Stimulated activated CD4-positive, alpha-beta T cell treated with anti-CD3 and anti-CD28 coated beads, Interleukin-15, amount 100 ng/mL, for 24 hours (primary cell): Measurements from ENCODE around the gene CPNE4.

ENCODE experiments used
- DNase-seq: peaks from one replicate; pipeline ENCODE4 v3.0.0-alpha.2; 2020

CPNE4 gene

DNA sequence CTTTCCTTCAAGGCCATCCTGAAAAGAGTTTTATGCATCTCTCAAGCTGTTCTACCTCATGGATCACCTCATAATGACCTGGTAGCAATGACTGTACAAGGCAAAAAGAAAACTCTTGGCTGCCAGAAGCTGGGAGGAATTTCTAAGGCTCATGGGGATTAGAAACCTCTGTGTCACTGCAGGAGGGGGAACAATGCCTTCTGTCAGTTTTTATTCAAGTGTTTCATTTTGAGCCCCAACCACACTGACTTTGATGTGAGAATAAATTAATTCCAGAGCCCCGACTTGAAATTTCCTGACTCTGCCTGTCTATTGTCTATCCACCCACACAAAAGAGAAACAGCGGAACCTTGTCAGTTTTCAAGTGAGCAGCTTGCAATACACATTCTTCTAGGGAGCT lies 473.3 kb downstream of the CPNE4 start:
- DNase-seq: no peak

DNA sequence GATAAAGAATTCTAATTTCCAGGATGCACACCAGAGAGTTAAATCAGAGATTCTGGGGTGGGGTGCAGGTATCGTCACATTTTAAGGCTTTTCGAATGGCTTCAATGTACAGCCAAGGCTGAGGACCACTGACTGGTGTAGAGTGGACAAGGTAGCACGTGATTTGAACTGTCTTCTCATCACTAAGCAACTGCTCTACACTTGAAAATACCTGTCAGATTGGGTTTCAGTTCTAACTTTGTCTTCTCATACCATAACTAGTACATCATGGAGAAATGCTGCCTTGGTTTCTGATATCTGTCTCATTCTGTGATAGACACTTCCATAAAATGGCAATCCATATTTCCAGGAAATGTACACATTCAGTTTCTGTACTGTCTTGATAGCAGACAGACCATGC lies 474.0 kb downstream of the CPNE4 start:
- no peak for DNase-seq

DNA sequence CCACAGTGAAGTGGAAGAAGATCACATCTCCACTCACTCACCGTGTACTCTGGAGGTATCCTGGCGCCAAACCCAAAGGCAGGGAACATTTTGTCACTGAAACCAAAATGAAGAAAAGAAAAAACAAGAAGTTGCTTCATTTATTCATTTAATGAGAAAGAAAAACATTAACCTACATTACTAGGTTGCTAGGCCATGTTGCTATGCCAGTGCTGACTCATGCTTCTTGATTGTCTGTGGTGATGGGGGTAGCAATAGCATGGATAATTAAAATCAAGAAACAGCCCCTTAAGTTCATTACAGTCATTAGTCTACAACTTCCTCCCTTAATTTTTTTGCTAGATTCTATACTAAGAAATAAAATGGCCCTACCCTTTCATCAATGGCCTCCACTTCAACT lies 479.4 kb downstream of the CPNE4 start:
- DNase-seq: no peak

DNA sequence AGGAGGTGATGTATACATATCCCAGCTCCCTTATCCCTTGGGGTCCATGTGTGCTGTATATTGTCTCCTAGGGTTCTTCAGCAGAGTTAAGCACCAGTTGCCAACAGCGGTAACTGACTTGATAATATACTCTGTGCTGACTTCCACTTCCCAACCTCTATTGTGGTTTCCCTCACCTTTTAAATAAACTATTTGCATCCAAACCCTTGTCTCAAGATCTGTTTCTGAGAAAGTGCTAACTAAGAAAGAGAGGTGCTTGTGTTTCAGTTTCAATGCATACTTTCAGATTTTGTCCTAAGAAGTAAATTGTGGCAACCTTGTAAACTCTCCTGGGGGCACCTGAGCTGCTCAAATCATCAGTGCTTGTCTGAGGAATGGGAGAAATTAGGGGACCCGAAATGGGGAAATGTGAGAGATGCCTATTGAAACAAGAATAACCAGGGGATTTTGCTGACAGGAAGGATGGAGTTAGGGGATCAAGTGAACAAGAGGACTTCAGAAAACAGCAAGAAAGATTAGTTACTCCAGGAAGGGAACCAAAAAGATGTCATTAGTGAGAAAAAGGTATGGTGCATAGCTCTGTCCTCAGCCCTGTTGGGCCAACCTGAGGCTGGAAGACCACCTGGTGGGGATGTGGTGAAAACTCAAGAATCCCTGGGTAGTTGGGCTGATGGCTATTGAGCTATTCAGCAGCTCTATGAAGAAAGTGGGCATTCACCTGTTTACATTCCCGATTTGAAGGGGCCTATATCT lies 481.1 kb downstream of the CPNE4 start:
- no peak for DNase-seq

DNA sequence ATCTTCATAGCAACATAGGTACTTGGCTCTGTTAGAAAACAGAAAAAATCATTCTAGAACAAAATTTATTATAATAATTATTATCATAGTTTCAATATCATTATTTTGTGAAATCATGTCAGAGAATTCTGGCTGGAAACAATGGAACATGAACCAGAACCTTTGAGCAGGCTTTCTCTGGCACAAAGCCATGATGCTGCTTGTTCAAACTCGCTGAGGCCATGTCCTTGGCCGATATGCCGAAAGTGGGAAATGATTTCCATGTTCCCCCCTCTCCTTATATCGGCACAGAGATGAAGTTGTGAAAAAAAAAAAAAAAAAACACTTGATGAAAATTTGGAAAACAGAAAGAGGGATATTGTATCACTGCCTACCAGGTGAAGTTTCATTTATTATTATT lies 483.1 kb downstream of the CPNE4 start:
- DNase-seq: no peak

DNA sequence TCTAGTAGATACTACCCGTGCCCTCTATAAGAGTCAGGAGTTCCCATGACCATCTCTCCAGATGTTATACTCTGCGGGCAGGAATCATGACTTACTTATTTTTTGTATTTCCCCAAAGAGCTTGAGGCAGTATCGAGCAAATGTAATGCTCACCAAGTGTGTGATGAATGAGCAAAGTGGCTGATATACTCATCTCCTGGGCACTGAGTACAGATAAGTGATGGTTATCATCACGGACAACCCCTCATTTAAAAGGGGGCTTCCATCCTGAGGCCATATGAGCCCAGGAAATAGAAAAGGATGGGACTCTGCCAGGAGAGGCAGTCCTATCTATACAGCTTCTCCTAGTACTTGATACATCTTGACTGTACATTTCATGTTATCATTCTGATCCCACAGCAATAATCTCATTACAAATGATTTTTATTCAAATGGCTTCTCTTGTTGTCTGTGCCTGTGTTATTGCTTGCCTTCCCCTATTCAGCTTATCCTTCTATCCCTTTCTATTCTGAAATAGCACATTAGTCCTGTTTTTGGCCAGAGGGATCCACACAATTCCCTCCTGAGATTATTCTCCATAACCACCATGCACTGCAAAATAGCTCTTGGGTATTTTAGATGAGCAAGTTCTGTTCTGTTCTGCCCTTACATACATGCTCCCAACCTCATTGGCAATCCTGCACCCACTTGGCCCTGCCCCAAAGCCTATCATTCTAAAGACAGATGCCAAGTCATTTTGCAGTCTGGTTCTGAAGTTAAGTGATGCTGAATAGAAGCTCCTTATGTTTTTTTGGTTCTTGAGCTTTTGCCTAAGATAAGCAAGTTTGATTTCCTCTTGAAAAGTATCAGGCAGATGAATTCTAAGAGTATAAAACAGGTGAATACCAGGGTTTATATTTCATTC lies 484.0 kb downstream of the CPNE4 start:
- DNase-seq: no peak

DNA sequence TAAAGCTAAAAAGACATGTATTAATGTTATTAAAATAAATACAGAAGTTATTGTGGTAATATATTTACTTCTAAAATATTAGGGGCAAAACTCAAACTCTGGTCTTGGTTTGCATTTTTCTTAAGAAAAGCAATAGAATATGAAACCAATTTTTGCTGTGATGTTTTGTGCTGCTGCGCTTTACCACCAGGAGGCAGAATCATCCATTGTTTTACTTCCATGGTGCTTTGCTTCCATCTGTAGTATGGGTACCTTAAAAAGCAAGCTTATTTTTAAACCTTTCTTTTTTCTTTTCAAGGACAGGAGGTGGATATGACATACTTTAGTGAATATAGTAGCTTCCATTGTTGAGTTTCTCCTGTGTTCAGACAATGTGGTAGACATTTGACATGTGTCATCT lies 485.5 kb downstream of the CPNE4 start:
- peak; percentile 4 for DNase-seq

DNA sequence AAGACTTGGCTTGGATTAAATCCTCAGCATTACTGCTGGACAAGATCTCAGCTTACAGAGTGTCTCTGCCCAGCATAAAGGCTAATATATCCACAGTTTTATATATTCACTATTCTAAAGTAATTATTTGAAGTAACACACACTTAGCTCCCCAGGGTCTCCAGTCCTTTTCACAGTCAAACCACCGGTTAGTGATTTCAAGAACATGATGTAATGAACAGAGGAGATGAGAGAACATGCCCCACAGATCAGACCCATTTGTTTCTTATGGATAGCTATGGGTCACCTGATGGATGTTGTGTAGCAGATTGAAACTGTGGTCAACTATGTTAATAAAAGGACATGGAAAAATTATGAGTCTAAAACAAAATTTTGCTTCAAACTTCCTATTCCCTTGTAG lies 487.2 kb downstream of the CPNE4 start:
- no peak for DNase-seq

DNA sequence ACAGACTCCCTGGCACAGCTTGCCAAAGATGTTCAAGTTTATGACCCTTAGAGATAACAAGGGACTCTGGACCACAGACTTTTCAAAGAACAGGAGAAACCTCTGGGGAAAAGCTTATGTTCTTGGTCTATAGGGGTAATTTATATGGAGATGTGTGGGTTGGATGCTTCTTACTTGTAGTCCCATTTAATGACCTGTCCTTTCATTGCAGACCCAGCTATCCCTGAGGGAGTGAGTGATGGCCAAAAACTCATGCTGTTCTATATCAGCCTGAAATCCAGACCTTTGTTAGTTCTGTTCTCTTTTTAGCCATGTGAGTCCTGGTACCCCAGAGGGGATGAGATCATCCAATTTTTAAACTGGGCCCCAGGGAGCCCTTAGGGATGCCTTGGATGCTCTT lies 488.4 kb downstream of the CPNE4 start:
- DNase-seq: no peak

DNA sequence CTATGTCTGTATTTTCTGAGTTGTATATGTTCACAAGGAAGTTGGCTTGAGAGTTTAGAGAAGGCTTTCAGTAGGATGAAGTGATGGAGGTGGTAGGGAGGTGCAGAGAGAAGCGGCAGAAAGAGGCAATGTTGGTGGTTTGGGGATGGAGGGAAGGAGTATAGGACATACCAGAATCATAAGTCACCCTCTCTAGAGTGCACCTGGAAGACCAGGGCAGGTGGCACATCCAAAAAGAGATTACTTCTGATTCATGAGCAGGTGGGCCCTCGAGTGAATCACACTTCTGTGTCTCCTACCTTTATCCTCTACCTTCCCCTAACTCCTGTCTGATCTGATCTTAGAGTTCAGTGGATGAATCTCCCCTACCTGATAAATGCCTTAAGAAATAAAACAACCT lies 490.3 kb downstream of the CPNE4 start:
- no peak for DNase-seq

DNA sequence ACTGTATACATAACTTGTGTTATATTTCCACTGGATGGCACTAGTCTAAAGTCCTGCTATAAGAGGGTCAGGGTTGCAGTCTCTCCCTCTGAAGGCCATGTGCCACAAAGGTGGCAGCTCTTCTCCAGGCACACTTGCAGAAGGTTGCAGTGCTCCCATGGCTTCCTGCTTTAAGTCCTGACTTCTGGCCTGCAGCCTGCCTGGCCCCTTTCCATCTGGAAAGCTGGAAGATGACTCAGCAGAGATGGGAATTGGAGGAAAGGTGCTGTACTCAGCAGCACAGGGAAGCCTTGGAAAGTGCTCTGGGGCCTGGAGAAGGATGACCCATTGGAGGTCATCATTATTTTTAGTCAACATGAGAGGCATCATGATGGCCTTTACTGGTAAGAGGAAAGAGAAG lies 491.1 kb downstream of the CPNE4 start:
- DNase-seq: no peak

DNA sequence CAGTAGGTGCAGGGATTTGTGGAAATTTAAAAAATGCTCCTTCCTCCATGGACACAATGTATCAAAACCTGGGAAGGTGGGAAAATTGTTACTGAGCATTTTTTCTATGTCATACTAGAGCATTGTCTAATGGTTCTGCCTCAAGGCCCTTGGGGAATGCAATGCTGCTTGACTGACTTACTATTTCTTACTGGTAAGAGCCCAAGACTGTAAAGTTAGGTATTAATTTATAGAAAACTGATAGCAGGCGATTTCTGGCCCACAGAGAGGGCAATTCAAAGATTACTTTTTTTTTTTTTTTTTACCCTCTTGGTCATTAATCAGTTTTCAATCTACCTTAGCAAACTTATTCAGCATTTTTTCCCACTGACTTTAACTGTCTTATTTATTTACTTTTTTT lies 493.5 kb downstream of the CPNE4 start:
- DNase-seq: no peak

DNA sequence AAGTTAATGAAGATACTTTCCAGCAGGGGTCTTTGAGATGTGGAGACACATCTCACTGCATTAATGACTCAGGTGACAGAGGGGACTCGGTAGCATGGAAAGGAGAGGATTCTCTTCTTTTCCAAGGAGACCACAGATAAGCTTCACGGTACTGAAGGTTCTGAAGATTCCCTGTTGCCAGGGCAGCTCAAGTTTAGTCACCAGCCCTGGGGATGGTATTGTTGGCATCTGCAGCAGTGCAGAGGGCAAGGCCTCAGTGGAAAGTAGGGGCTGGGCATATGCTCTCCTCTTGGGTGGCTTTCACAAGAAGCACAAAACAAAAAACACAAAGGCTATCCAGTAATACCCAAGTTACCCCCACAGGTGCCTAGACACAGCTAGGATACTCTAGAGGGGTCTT lies 494.0 kb downstream of the CPNE4 start:
- DNase-seq: no peak

DNA sequence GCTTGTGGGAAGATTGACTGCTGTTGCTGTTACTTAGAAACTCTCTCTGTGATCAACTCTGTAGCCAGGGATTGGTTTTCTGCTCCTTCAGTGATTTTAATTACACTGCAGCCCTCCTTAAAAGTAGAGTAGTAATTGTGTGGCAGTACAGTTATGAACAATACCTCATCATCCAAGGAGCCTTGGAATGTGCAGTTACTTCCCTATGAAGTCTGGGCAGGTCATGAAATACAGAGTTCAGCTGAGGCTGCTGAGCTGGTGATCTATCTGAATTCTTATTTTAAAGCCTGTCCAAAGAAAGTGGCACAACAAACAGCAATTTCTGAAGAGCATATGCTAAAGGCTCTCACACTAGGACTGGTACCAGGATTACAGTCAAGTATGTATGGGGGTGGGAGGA lies 494.7 kb downstream of the CPNE4 start:
- DNase-seq: no peak

DNA sequence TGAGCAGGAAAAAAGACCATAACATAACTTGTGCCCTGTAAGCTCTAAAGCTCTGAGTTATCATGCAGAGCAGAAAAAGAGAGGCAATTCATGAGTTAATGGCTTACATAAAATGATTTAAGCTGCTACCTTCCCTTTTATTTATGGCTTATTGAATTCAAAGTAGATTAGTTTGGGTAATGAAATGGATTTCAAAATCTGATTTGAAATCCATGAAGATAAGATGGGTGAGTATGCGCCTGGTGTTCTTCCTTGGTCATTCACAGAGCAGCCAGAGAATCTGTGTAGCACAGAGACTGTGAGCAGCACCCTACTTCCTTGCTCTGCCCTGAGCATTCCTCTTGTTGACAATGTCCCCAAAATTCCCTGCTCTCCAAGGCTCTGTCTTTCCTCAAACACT lies 495.8 kb downstream of the CPNE4 start:
- no peak for DNase-seq

DNA sequence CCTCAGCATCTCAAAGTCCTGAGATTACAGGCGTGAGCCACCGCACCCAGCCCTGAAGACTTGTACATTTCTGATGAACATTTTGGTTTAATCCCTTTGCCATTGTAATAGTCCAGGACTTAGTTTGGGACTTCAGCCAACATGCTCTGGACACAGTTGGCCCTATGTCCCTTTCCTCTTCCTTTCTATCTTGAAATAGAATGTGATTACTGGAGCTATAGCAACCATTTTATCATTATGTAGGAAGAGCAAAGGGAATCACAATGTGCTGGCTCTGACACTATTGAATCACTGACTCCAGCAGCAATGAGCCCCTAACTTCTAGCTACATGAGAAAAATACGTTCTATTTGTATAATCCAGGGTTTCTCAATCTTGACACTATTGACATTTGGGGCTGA lies 497.3 kb downstream of the CPNE4 start:
- no peak for DNase-seq

DNA sequence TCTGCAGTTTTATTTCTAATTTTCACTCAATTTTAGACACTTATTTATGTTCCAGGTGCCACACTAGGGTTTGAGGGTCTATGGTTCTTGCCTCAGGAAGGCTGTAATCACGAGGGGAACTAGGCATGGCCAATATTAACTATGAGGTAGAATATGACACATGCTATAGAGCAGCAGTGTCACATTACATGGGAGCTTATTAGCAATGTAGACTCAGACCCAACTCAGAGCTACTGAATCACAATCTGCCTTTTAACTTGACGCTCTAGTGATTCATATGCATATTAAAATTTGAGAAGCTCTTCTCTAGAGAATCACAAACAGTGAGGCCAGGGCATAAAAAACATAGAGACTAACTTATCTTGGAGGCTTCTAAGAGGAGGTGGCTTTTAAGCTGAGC lies 499.2 kb downstream of the CPNE4 start:
- DNase-seq: no peak

DNA sequence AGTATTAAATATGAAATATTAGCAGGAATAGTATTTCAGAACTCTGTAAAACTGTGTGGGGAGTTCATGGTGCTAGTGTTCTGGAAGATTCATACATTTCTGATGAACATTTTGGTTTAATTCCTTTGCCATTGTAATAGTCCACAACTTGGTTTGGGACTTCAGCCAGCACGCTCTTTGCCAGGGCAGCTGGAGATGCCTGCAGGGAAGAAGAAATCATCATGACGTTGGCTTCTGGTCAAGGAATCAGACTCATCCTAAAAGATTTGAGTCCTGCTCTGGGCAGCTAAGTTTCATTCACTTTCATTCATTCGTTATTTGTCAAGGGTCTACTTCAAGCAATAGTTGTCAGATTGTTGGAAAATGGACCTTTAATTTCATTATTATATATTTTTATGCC lies 499.7 kb downstream of the CPNE4 start:
- DNase-seq: no peak

DNA sequence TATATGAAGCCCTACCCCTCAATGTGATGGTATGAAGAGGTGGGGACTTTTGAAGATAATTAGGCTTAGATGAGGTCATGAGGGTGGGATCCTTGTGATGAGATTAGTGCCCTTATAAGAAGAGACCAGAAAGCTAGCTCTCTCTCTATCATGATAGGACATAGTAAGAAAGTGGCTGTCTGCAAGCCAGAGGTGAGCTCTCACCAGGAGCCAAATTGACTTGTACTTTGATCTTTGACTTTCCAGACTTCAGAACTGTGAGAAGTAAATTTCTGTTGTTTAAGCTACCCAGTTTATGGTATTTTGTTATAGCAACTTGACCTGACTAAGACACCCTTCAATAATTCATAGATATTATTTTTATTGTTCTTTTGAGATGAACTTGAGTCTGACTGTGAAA lies 502.2 kb downstream of the CPNE4 start:
- DNase-seq: no peak

DNA sequence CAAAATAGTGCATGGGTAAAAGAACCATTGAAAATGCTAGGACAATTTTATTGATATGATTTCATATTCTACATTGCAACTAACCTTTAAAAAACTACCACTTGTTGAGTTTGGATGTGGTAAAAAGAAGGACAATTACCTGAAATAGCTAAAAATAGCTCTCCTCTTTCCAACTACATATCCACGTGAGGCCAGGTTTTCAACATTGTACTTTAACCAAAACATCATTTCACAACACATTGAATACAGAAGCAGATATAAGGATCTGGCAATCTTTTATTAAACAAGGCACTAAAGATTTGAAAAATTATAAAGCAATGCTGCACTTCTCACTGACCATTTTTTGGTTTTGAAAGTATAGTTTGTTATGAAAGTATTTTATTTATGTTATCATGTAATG lies 504.0 kb downstream of the CPNE4 start:
- no peak for DNase-seq

DNA sequence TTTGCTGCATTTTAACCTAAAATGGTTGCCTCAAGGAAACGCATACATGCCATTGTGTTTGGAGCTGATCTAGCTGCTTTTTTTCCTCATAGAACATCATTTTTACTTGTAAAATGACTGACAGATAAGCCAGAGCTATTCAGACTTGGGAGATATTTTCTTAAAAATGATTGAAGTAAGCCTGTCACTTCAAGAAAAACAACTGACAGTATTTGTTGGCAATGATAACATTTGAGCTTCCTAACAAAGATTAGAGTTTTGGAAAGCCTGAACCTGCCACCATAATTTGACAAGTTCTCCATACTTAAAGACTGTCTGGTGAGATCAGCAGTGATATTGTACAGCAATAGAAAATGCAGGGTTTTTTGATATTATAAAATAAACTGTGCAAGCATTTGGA lies 504.4 kb downstream of the CPNE4 start:
- DNase-seq: no peak

DNA sequence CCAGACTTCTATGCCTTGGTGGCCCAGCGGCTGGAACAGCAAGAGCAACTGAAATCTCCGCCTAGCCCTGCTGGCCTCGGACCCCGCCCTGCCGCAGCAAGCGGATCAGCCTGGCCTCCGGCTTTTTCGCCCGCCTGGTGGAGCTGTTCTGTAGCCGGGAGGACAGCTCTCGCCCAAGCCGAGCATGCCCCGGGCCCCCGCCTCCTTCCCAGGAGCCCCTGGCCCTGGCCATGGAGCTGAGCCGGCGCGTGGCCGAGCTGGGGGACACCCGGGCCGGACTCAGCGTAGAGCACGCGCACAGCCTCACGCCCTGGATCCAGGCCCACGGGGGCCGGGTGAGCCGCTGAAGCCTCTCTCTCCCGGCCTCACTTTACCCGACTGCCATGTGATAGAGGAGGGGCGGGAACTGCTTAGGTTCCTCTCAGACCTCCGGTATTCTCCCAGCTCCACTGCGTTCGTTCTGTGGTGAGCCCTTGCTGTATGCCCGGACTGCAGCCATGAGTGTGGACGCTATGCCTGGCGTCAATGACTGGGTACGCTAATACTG lies 507.9 kb downstream of the CPNE4 start:
- peak; percentile 47 for DNase-seq

DNA sequence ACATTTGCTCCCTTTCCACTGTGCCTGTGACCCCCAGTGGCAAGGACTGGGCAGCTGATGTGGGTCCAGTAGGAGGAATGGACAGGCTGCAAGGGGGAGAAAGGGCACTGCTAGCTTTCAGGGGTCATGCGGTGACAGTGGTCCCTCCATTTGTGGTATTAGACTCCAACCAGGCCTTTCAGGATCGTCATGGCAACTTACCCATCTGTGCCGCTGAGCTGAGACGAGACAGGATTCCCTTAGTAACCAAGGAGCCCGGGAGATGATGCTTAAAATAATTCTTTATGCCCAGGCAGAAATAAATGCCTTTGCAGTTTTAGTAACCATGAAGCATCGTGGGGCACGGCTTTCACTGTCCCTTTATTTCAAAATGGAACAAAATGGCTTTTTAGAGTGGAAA lies 516.1 kb downstream of the CPNE4 start:
- DNase-seq: no peak

DNA sequence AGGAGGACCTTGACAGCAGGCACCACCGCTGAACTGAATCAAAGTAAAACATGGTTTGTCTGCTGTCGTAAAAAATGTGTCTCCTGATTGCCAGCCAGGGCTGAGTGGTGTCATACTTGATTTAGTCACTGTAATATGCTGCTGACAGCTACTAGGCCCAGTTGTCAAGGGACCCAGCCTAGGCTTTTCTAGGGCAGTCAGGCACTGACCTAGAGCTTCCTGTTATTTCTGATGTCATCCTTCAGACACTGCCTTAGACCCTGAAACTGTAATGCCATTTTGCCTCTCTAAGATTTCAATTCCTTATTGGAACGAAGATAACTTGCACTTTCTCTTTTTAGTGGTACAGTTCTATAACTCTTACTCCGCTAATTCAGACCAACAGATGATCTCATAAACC lies 529.4 kb downstream of the CPNE4 start:
- DNase-seq: no peak
